H1 (cell line): ENCODE results near the gene EDC3. TPM values are rescaled to one million over a fixed set of nuclear protein-coding genes. Genes with fewer than 3 reads are reported as not detected.

Source experiments
- JUN ChIP-seq: IDR thresholded peaks from 2 replicates; pipeline ENCODE4 v1.6.1; 2011; ENCODE audit warnings: low read depth, mild to moderate bottlenecking, improper control_type of control experiment, low read length
- KDM4A ChIP-seq: IDR thresholded peaks from one replicate; pipeline ENCODE4 v1.7.1; 2012; ENCODE audit warnings: low read depth, mild to moderate bottlenecking, moderate library complexity, low read length, inconsistent platforms; ENCODE audit not compliant: severe bottlenecking
- KDM5A ChIP-seq: fragments of 200-600 bp; IDR thresholded peaks from 2 replicates; pipeline ENCODE4 v1.7.1; 2012; ENCODE audit warnings: mild to moderate bottlenecking, low read length, inconsistent platforms, mixed read lengths
- SP1 ChIP-seq: IDR thresholded peaks from 2 replicates; pipeline ENCODE4 v1.6.1; 2011; ENCODE audit warnings: low read depth, low read length
- SUZ12 ChIP-seq: fragments of 200-600 bp; sonication (generic); IDR thresholded peaks from 2 replicates; pipeline ENCODE4 v1.6.1; 2012; ENCODE audit warnings: mild to moderate bottlenecking, inconsistent platforms, low read length, moderate library complexity, mixed read lengths
- polyA plus RNA-seq, 7 experiments: library from polyadenylated mRNA; depleted of rRNA in 3 of 7; stranded (reverse) in 5 of 7; unstranded in 2 of 7; fragments of >200 nt in 5 of 7; fragments of 200-250 nt in 2 of 7; gene quantifications; 1 replicate in 5 of 7; 2 replicates in 1 of 7; 4 replicates in 1 of 7; pipeline versions ENCODE4 v1.2.1 to v1.2.3, GENCODE V29; 2011 to 2013; ENCODE audit warnings: missing spikeins in 2 of 7, mixed read lengths in 2 of 7
- total RNA-seq: library from RNA; stranded (reverse); fragmentation: NEBNext Ultra II Directional; extraction: Animal tissue kit (Norgen Biotek cat#: 25700); gene quantifications from 2 replicates; pipeline ENCODE4 v1.2.1, GENCODE V29; 2021

EDC3 gene
- total and polyA plus RNA-seq, 2 of the 8 experiments (the other 6 are each of a cell fraction or from before 2014, with no cell fraction given), result 45.0 to 50.8 TPM

DNA sequence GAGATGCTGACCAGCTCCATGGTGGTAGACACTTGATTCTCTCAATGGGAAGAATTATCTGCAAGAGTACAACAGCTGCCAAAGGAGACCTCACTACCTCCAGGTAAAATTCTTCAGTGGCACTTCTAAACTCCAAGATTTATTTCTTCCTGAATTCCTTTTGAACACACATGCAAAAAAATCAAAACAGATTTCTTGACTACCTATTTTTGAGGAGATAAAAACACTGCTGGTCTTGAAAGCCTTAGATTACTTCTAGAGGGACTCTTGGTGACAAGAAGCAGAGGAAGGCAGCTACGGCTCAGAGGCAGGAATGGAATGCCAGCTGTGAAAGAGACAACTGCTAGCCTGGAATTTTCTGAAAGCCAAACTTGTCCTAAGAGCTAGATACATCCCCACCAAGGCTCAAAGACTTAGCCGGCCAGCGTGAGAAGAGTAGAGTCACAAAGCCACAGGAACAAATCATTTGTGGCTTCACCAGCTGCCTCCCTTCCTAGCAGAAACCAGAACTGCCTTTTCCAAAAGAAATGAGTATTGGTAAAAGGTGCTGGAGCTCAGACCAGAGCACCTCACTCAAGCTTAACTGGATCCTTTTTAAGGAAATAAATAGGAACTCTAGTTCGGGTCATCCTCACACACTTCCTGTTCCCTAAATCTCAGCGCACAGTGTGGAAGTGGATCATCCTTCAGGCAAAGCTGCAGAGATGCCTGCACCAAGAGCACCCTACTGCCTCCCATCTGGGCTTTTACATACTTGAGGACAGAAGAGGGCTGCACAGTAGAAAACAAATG, 47.6 kb downstream of the EDC3 start (continued):
- TF ChIP-seq JUN (no peak), SP1 (no peak), SUZ12 (no peak), KDM5A (no peak), KDM4A (no peak)
